Fibroblast of lung (primary cell): ENCODE measurements around the gene IL2RA. TPM values are rescaled to one million over a fixed set of nuclear protein-coding genes. Genes with fewer than 3 reads are reported as not detected.
A peak's percentile ranks its signal among the peaks of the same experiment; 100 is the strongest.

ENCODE experiments used
- DNase-seq, 2 donors: peaks; one replicate each; pipeline versions ENCODE4 v3.0.0 to v3.0.0-alpha.2; 2010; ENCODE audit warnings: low read depth in 2 of 2
- H2AFZ ChIP-seq: 2 replicates; pipeline ENCODE4 v1.5.1; 2012; ENCODE audit warnings: low read length, control low read depth, inconsistent platforms
- H3K27ac ChIP-seq: 2 replicates; pipeline ENCODE4 v1.5.1; 2011; ENCODE audit warnings: low read length, control low read depth; ENCODE audit not compliant: insufficient read depth
- H3K27me3 ChIP-seq: 2 replicates; pipeline ENCODE4 v1.5.1; 2011; ENCODE audit warnings: mild to moderate bottlenecking, low read length; ENCODE audit not compliant: control insufficient read depth, insufficient read depth
- H3K36me3 ChIP-seq: 2 replicates; pipeline ENCODE4 v1.5.1; 2011; ENCODE audit warnings: low read length; ENCODE audit not compliant: control insufficient read depth, insufficient read depth
- H3K4me1 ChIP-seq: 2 replicates; pipeline ENCODE4 v1.5.1; 2011; ENCODE audit warnings: low read length; ENCODE audit not compliant: control insufficient read depth, insufficient read depth; ENCODE audit errors: extremely low read depth
- H3K4me2 ChIP-seq: 2 replicates; pipeline ENCODE4 v1.5.1; 2011; ENCODE audit warnings: low read length, control low read depth; ENCODE audit not compliant: insufficient read depth; ENCODE audit errors: extremely low read depth
- H3K4me3 ChIP-seq, 4 experiments: fragments of 200-600 bp in 1 of 4; sonication (generic) in 1 of 4; replicated peaks in 1 of 4; 2 replicates each; pipeline ENCODE4 v1.5.1; 2011 to 2016; ENCODE audit warnings: low read length in 4 of 4, low read depth in 3 of 4, mild to moderate bottlenecking in 3 of 4, control low read depth in 2 of 4, inconsistent platforms in 1 of 4, mixed read lengths in 1 of 4; ENCODE audit not compliant: insufficient read depth in 1 of 4; ENCODE audit errors: control extremely low read depth in 1 of 4
- H3K79me2 ChIP-seq: 2 replicates; pipeline ENCODE4 v1.5.1; 2012; ENCODE audit warnings: mild to moderate bottlenecking, low read length, inconsistent platforms; ENCODE audit not compliant: control insufficient read depth, insufficient read depth
- H3K9ac ChIP-seq: 2 replicates; pipeline ENCODE4 v1.5.1; 2011; ENCODE audit warnings: mild to moderate bottlenecking, low read length, control low read depth; ENCODE audit not compliant: insufficient read depth
- H3K9me3 ChIP-seq: 2 replicates; pipeline ENCODE4 v1.5.1; 2012; ENCODE audit warnings: low read depth, low read length; ENCODE audit not compliant: control insufficient read depth, insufficient read depth
- H4K20me1 ChIP-seq: 2 replicates; pipeline ENCODE4 v1.5.1; 2011; ENCODE audit warnings: low read length; ENCODE audit not compliant: control insufficient read depth, insufficient read depth; ENCODE audit errors: extremely low read depth
- EZH2 ChIP-seq: IDR thresholded peaks from 2 replicates; pipeline ENCODE4 v1.5.1; 2012; ENCODE audit warnings: low read length, control low read depth, mild to moderate bottlenecking; ENCODE audit errors: missing control alignments
- polyA plus RNA-seq, 2 donors: library from polyadenylated mRNA; depleted of rRNA in 1 of 2; stranded (reverse) in 1 of 2; unstranded in 1 of 2; fragments of >200 nt; gene quantifications; 2 replicates each; pipeline ENCODE4 v1.2.1, GENCODE V29; 2011 to 2012; ENCODE audit warnings: missing spikeins in 1 of 2
- total RNA-seq: library from RNA; depleted of rRNA; stranded (reverse); fragments of >200 nt; gene quantifications from 2 replicates; pipeline ENCODE4 v1.2.1, GENCODE V29; 2014
- TF ChIP-seq, protein P1 (sequence below), 2 donors: IDR thresholded peaks in 1 of 2; conservative IDR thresholded peaks in 1 of 2; 1 replicate in 1 of 2; 2 replicates in 1 of 2; pipeline ENCODE4 v1.5.1; 2011 to 2012; ENCODE audit warnings: low read length in 2 of 2, control low read depth in 1 of 2, inconsistent platforms in 1 of 2, low read depth in 1 of 2, mild to moderate bottlenecking in 1 of 2

Gene IL2RA
- total and polyA plus RNA-seq, 2 donors (not counting 1 experiment from before 2014, with no cell fraction given) = not detected

DNA sequence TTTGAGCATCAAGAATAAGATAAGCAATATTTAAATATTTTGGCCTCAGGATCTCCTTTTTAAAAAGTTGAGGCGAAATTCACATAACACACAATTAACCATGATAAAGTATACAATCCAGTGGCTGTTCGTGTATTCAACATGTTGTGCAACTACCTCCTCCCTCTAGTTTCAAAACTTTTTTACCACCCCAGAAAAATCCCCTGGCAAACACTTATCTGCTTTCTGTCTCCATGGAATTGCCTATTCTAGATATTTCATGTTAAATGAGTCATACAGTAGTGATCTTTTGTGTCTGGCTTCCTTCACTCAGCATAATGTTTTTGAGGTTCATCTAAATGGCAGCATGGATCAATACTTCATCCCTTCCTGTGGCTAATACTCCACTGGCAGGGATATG is 53.0 kb downstream of the IL2RA start:
- DNase-seq = peak; percentile 78 to 89
- Histone ChIP-seq H3K4me3 (peak overlapping the region; percentile 28 to 56 (median 51)), H3K4me1 (no peaks in the 10 kb centered on the region), H4K20me1 (no peaks in the 10 kb centered on the region), H3K36me3 (no peaks in the 10 kb centered on the region), H2AFZ (no peak overlapping the region), H3K9me3 (peaks cover 1% of the 10 kb centered on the region), H3K27me3 (no peaks in the 10 kb centered on the region), H3K4me2 (peak overlapping the region; percentile 75), H3K79me2 (no peaks in the 10 kb centered on the region), H3K9ac (no peak overlapping the region), H3K27ac (peak overlapping the region; percentile 42)
- TF ChIP-seq, protein P1, sequence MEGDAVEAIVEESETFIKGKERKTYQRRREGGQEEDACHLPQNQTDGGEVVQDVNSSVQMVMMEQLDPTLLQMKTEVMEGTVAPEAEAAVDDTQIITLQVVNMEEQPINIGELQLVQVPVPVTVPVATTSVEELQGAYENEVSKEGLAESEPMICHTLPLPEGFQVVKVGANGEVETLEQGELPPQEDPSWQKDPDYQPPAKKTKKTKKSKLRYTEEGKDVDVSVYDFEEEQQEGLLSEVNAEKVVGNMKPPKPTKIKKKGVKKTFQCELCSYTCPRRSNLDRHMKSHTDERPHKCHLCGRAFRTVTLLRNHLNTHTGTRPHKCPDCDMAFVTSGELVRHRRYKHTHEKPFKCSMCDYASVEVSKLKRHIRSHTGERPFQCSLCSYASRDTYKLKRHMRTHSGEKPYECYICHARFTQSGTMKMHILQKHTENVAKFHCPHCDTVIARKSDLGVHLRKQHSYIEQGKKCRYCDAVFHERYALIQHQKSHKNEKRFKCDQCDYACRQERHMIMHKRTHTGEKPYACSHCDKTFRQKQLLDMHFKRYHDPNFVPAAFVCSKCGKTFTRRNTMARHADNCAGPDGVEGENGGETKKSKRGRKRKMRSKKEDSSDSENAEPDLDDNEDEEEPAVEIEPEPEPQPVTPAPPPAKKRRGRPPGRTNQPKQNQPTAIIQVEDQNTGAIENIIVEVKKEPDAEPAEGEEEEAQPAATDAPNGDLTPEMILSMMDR (conservative IDR thresholded peaks at IDR 0.05 in 1 of 2, IDR thresholded peaks at IDR 0.05 in 1 of 2; ENCODE audit: low read depth in 1 of 2, low read length in 2 of 2) = no peak
- TF ChIP-seq EZH2 = no peak

GRCh38 chr10:6008497-6009142 is 53.5 kb downstream of the IL2RA start:
- H3K9ac ChIP-seq = no peak overlapping the region
- H4K20me1 ChIP-seq = no peaks in the 10 kb centered on the region
- H3K36me3 ChIP-seq = no peaks in the 10 kb centered on the region
- H3K4me2 ChIP-seq = peak overlapping the region; percentile 75
- DNase-seq = peak in 1 of 2 donors; percentile 47
- H3K9me3 ChIP-seq = peaks cover 1% of the 10 kb centered on the region
- H3K27me3 ChIP-seq = no peaks in the 10 kb centered on the region
- H3K79me2 ChIP-seq = no peaks in the 10 kb centered on the region
- H3K4me1 ChIP-seq = no peaks in the 10 kb centered on the region
- no peak for TF ChIP-seq EZH2
- TF ChIP-seq, protein P1 (conservative IDR thresholded peaks at IDR 0.05 in 1 of 2, IDR thresholded peaks at IDR 0.05 in 1 of 2; ENCODE audit: low read depth in 1 of 2, low read length in 2 of 2) = no peak
- H3K4me3 ChIP-seq = peak overlapping the region; percentile 28 to 56 (median 51)
- H2AFZ ChIP-seq = no peak overlapping the region
- peak overlapping the region; percentile 42 for H3K27ac ChIP-seq

- Histone ChIP-seq H3K79me2 (no peaks in the 10 kb centered on the region), H3K27ac (no peak overlapping the region), H3K4me1 (no peaks in the 10 kb centered on the region), H3K4me3 (no peak overlapping the region), H3K27me3 (peaks cover 2% of the 10 kb centered on the region), H4K20me1 (no peaks in the 10 kb centered on the region), H2AFZ (no peak overlapping the region), H3K9ac (no peak overlapping the region), H3K9me3 (peaks cover 1% of the 10 kb centered on the region), H3K36me3 (no peaks in the 10 kb centered on the region), H3K4me2 (no peak overlapping the region)
- no peak for DNase-seq
- no peak for TF ChIP-seq EZH2
- TF ChIP-seq, protein P1 (conservative IDR thresholded peaks at IDR 0.05 in 1 of 2, IDR thresholded peaks at IDR 0.05 in 1 of 2; ENCODE audit: low read depth in 1 of 2, low read length in 2 of 2) = no peak
Observed at GRCh38 chr10:6006991-6007390, 55.2 kb downstream of the IL2RA start.
